NCI-H510A treated with DMSO at 0.1 percent for 48 hours (cell line): ENCODE results near the gene OTX1.

Experiments
- DNase-seq: peaks from one replicate; lab custom pipeline; 2025; lab: John Stamatoyannopoulos, UW

OTX1 gene

DNA sequence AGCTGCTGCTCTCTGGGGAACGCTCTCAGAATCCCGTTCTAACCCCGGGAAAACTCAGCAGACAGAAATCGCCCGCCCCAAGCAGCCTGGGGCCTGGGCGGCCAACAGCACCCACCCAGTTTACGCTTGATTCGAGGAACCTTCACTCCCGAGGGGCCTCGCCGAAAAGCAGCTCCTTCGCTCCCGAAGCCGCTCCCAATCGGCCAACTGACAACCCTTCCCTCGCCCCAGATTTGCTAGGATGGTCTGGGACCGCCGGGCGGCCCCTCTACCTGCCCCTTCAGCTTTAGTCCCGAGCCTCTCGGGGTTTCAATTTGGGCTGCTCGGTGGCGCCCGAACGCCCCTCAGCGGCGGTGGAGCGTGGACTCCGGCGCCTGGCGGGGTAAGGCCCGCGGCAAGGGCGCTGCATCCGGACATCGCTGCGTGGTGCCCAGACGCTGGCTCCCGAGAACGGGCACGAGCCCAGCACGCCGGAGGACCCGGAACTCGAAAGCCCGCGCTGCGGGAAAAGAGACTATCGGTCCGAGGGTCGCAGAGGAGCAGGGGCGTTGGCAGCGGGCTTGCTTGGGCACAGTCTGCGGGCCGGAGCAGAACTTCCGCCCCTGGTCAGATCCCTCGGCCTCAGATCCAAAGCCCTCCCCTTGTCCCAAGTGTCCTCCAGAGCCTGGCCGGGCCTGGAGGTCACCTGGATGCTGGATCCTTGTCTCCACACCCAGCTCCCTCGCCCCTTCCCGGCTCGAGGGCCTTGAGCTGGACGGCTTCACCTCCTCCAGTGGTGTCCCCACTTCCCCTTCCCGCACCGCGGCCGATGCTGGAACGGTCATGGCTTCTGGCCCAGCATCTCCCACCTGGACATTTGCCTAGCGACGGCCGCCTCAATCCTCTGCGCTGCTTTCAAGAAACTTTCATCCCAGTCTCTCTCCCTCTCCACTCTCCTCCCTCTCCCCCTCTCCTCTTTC, 3.0 kb upstream of the OTX1 start:
- DNase-seq, result no peak

DNA sequence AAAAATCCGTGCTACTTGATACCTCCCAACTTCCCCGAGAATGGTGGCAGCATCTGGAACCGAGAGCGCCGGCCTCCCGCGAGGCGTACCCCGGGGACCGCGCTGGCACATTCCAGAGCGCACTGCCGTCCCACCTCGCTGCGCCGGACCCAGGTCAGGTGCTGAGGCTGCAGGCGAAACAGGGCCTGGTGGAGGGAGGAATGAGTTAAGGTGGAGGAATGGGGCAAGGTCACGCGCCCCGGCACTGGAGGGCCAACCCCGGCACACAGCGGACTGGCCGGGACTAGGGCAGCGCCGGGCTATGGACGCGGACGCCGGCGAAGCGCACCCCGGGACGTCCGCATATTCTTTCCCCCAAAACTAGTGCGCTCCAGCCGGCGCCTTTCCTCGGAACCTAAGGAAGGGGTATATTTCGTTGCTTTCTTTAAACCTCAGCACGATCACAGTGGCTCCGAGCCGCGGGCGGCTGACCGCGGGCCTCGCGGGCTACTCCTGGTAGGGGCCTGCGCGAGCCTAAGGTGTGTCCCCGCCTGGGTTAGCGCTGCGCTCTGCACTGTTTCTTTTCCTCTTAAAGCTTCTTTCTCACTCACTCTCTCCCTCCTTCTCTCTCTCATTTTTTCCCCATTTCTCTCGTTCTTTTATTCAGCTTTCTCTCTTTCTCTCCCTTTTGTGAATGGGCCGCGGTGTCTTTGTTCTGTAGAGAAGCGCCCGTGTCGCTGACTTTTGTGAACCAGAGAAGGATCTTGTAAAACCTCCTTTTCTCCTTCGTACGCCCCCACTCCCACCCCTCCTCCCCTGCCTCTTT, 2.1 kb upstream of the OTX1 start:
- no peak for DNase-seq

DNA sequence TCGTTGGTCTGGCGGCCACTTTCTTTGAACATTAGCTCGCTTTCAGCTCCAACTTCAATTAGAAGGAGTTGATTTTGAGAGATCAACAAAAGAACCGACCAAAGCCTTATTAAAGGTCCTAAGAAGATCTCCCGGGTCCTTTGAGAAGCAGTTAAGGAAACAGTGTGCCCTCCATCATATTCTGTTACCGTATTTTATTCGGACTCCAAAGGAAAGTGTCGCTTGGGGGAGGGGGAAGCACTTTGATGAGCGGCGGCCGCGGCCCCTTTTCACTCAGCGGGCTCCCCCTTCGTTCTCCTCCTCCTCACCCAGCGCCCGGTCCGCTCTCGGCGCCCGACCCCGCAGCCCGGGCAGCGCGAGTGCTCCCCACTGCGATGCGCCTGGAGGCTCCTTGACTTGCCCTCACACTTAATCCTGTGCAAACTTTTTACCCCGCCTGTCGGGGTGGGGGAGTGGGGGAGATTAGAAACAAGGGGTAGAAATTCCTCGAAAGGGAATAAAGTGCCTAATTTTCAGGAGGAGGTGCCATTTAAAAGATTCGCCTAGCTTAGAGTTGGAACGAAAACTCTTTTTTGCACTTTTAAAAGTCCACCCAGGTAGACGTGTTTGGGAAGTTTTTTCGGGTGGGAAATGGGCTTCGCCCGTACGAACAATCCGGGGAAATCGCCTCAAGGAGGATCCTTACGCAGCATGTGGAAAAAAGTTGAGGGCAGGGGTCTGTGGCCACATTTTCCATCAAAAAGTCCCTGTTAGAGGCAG, 1.2 kb upstream of the OTX1 start:
- no peak for DNase-seq

DNA sequence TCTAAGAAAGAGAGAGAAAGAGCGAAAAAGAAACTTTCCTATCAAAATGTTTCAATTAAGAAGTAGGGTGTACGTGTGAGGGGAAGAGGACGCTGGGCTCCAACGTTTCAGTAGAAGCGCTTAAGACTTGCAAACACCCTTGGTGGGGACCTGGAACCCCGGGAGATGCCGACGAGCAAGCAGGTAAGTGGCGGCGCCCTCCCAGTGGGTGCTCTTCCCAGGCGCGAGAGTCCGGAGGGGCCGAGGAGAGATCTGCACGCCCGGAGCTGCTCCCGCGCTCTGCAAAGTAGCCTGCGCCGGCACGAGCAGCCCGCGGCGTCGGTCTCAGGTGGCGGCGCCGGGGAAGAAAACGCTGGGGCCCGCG, 678 bp upstream of the OTX1 start:
- DNase-seq, result no peak

DNA sequence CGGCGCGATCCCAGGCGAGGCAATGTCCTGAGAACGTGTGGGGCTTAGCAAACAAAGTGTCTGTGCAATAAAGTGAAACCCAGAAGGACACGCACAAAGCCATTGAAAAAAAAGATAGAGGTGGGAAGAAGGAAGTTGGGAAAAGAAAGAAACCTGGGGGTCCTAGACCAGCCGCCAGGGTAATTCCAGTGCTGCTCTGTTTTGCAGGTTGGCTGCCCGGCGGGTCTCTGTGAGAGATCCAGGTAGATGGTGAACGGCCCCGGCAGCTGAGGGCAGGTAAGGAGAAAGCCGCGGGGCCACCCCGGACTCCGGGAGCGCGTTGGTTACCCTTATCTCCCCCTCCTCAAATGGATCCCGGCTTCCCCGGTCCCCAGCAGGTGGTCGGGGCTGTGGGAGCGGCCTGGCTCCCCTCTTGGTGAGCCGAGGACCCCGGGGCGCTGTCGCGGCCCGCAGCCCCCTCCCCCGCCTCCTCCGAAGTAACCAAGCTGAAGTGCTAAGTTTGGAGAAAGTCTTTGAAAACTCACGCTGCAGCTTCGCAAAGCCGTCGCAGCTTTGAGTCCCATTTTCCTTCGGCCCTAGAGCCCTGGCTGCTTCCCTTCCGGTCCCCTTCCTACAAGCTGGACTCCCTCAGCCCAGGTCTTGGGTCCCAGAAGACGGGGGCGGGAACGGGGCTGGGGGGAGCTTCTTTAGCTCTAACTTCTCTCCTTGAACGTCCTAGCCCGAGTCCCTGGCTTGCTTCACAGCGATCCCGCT, 588 bp downstream of the OTX1 start:
- DNase-seq, result no peak

DNA sequence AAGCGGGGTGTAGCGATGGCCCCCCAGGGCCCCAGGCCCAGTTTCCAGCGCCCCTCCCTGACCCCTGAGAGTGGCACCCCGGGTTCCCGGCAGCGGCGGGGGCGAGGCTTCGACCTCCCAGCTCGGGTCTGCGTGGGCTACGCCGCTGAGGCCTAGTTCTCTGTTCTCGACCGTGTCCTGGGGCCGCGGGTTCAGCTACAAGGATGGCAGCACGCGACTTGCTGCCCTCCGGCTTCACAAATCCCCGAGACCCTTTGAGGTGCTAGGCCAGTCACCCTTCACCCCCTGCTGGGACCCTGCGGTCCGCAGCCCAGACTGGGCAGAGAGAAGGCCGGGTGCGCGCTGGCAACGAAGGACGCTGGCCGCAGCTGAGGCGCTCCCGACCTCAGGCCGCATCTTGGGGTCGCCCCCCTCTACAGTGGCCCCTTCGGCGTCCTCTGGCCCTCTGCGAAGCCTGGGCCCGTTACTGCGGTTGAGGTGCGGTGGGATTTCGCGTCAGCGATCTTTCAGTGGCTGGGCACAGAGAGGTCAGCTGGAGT, 1.2 kb downstream of the OTX1 start:
- no peak for DNase-seq

DNA sequence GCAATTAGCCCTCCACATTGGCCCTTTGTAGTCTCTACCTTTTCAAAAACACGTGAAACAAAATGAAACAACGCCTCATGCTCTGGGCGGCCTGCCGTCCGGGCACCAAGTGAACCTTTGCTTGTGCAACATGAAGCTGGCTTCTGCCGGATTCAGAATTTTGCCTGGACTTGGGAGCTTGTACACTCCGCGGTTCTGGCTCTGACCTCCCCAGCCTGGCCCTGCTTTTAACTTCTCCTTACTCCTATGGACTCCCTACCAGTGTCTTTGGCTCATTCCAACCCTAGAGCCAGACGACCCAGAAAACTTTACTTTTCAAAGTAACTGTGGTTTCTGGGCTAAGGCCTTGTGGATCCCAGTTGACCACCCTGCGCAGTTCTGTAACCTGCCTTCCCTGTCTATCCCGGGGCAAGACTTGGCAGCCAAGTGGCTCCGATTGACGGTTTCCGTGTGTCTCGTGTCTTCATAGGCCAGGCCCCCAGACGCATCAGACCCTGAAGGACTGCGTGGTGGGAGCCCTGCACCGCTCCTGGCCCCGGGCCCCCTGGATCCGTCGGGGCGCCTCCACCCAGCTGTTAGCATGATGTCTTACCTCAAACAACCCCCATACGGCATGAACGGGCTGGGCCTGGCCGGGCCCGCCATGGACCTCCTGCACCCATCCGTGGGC, 1.9 kb downstream of the OTX1 start:
- no peak for DNase-seq

DNA sequence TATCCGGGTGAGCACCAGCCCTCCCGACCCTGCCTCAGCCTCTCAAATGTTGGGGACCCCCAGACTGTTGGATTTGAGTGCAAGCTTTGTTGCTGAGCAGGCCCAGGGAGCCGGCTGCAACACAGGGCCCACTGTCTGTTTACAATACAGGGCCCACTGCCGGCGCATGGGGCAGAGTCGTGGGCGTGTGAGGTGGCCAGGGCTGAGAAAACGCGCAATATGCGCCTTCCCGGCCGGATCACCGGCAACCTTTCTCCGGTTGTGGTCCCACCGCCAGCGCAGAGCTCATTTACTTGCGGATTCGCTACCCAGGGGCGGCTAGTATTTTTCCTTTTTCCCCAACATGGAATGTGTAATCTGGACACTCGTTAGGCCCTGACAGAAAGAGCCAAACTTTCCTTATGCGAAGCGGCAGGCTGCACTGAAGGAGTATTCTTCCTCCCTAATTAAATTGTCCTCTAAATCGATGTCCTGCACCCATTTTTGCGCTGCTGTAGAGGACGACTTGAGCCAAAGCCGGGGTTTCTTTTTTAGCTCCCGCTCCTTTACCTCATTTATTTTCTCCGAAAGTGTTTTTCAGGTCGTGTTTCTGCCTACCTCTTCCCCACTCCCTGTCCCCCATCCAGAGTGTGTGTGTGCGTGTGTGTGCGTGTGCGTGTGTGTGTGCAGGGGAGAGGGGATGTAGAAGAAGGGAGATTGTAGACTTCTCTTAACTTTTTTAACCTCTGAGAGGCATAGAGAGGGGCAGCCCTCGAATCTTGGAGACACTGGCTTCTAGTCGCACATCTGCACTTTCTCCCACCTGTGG, 2.7 kb downstream of the OTX1 start:
- DNase-seq, result no peak

DNA sequence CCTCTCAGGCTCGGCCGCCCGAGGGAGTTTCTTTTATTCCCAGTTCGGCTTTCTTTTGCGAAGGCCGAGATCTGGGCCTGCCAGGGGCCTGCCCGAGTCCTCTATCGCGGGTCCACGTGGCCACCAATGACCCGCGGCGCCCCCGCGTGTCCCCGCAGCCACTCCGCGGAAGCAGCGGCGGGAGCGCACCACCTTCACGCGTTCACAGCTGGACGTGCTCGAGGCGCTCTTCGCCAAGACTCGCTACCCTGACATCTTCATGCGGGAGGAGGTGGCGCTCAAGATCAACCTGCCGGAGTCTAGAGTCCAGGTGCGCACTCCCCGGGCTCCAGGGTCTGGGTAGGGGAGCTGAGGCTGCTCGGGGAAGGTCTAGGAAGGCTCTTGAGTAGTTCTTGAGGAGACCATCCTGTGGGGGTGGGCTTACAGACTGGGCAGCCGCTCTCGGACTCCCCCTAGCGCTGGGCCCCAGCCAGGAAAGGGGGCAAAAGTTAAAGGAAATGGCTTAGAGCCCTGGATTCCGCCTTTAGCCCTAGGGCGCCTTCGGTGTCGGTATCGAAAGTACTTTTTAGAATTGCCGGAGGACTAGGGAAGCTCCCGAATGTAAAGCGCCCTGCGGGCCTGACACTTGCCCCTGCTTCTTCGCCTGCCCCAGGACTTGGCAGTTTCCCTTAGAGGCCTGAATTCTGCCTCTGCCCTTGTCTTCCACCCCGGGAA, 3.4 kb downstream of the OTX1 start:
- DNase-seq, result no peak

DNA sequence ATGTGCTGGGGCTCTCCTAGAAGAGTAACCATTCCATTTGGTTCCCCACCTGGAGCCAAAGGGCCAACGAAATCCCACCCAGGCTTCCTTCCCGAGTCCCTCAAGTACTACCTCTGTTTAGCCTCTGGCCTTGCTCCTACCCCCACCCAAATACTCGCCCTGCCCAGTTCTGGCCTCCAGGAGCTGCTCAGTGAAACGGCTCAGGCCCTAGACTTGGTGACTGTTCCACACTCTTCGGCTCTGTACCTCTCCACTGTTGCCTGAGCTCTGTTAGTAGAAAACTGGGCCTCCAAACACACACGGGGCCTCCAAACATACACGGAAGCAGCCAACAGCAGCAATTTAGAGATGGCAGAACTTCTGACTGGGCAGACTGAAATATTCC, 4.2 kb downstream of the OTX1 start:
- no peak for DNase-seq

DNA sequence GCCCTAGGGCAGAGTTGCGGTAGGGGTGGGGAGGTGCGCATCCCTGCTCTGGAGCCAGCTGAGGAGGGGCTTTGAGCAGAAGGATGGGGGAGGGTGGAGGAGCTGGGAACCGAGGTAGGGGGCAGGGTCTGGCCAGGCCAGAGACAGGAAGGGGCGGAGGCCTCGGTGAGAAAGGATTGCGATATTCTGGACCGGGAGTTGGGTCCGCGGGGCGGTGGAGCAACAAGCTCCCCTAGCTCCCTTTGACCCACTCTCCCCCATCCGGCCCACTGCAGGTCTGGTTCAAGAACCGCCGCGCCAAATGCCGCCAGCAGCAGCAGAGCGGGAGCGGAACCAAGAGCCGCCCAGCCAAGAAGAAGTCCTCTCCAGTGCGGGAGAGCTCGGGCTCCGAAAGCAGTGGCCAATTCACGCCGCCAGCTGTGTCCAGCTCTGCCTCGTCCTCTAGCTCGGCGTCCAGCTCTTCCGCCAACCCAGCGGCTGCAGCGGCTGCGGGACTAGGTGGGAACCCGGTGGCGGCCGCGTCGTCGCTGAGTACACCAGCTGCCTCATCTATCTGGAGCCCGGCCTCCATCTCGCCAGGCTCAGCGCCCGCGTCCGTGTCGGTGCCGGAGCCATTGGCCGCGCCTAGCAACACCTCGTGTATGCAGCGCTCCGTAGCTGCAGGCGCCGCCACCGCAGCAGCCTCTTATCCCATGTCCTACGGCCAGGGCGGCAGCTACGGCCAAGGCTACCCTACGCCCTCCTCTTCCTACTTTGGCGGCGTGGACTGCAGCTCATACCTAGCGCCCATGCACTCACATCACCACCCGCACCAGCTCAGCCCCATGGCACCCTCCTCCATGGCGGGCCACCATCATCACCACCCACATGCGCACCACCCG, 4.8 kb downstream of the OTX1 start:
- DNase-seq, result no peak

DNA sequence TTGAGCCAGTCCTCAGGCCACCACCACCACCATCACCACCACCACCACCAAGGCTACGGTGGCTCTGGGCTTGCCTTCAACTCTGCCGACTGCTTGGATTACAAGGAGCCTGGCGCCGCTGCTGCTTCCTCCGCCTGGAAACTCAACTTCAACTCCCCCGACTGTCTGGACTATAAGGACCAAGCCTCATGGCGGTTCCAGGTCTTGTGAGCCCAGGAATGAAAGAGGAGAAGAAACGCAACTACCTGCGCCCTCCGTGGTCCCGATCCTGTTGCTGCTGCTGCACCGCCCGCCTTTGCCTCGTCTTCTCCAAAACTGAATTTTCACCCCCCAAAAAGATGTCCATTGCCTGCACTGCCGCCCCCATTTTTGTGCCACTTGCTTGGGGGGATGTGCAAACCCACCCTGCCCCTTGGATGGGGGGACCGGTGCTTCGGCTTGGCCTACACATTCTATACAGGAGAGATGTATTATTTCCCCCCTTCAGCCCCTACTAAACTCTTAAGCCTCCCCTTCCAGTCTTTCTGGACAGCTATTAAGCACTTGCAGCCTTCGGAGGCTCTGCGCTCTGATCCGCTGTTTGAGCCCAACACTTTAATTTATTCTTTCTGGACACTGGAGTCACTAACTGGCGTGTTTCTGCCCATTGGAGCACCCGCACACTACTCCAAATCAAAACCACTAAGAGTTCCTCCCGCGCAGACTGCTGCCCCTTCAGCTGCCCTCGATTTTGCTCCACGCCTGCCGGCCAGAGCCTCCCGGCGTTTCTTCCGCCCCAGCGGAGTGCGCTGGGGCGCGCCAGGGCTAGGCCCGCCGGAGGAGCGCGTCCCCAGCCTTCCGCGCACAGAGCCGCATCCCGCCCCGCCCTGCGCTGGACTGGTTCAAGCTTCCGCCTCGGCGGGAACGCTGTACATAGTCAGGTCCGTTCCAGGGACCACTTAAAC, 5.7 kb downstream of the OTX1 start:
- DNase-seq, result no peak

DNA sequence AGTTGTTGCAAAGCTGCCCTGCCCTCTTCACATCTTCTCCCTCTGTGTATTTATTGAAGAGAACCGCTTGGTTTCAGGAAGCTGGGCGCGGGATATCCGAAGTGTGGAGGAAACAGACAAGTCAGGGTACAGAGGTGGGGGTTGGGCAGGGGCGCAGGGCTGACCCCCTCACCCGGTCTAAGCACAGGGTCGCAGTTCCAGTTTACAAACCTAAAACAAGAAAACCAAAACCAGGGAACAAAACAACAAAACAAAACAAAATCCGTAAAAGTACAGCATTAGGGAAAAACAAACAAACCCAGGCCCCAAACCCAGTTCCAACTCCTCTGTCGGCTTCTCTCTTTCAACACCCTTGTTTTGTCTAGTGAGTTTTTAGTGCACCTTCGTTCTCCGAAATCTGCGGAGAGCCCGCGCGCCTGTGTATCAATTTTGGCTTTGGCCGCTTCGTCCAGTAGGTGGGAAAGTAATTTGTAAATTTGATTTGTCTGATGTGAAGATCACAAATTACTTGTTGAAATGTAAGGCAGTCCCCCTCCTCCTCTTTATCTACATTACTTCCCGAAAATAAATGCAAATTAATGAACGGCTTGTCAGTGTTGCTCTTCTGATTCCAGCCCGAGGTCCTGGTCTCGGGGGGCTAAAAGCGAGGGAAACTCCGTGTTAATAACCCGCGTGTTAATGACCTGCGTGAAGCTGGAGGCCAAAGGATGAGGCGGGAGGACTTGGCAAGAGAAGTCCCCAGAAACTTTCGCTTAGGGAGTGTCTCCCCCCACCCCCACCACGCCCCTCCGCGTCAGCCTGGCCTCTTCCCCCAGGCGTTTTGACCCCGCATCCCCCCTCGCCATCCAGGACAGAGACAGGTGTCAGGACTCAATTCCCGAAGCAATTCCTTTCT, 6.9 kb downstream of the OTX1 start:
- DNase-seq, result no peak

DNA sequence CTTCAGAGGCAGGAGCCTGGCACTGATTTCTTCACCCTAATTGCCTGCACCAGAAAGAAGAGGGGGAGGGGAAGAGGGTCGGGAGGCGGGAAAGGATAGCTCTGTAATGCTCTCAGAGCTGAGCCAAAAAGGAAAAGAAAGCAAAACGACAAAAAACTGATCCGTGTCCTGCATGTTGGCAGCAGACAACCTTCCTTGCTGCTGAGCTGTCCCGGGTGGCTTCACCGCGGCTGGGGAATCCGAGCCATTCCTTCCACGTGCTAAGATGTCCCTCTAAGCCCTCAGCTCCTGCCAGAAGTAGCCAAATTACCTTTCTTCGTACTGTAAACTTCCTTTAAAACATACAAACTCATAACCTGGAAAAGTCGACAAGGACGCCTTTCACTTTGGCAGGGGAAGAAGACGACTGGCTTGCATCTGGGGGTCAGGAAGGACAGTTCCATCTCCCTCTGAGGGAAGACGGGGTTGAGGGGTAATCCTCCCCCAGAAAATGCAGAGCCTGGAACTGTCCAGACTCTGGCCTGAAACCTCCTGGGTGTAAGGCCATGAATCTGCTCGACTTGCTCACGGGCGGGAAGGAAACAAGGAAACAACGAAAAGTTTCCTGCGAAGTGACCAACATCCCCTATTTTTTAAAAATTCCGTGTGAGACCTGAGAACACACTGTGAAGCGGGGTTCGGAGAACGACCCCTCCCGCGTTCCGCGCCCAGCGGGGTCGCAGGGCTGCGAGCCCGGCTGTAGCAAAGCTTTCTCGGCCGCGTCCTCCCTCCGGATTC, 7.7 kb downstream of the OTX1 start:
- DNase-seq, result no peak
